HEK293T (cell line): ENCODE measurements around the gene BMP6.

Source experiments
- BHLHE40 ChIP-seq: fragments of 450-650 bp; IDR thresholded peaks from 2 replicates; pipeline ENCODE4 v1.6.1; 2016; ENCODE audit warnings: mild to moderate bottlenecking, moderate library complexity, borderline replicate concordance
- FOXA1 ChIP-seq: fragments of 450-650 bp; IDR thresholded peaks from 2 replicates; pipeline ENCODE4 v1.6.1; 2016; ENCODE audit warnings: mild to moderate bottlenecking
- FOXM1 ChIP-seq: fragments of 450-650 bp; IDR thresholded peaks from 2 replicates; pipeline ENCODE4 v1.6.1; 2017; ENCODE audit warnings: mild to moderate bottlenecking, borderline replicate concordance
- HDGF ChIP-seq: fragments of 450-650 bp; IDR thresholded peaks from 2 replicates; pipeline ENCODE4 v1.6.1; 2017; ENCODE audit warnings: antibody characterized with exemption, borderline replicate concordance
- NFRKB ChIP-seq: fragments of 450-650 bp; IDR thresholded peaks from 2 replicates; pipeline ENCODE4 v1.6.1; 2016; ENCODE audit warnings: mild to moderate bottlenecking, moderate library complexity
- PKNOX1 ChIP-seq: fragments of 450-650 bp; IDR thresholded peaks from 2 replicates; pipeline ENCODE4 v1.6.1; 2016
- SUZ12 ChIP-seq: fragments of 450-650 bp; IDR thresholded peaks from 2 replicates; pipeline ENCODE4 v1.6.1; 2016; ENCODE audit warnings: mild to moderate bottlenecking
- TARDBP ChIP-seq: fragments of 450-650 bp; IDR thresholded peaks from 2 replicates; pipeline ENCODE4 v1.6.1; 2016

GRCh38 chr6:7846966-7847818 lies 121.3 kb downstream of the BMP6 start:
- TF ChIP-seq FOXA1 (no peak), FOXM1 (no peak), BHLHE40 (no peak), PKNOX1 (no peak), SUZ12 (no peak), NFRKB (no peak), HDGF (no peak), TARDBP (no peak)
